ENCODE results near the gene LRRTM1.
A peak's percentile ranks its signal among the peaks of the same experiment; 100 is the strongest.

Gene LRRTM1, protein sequence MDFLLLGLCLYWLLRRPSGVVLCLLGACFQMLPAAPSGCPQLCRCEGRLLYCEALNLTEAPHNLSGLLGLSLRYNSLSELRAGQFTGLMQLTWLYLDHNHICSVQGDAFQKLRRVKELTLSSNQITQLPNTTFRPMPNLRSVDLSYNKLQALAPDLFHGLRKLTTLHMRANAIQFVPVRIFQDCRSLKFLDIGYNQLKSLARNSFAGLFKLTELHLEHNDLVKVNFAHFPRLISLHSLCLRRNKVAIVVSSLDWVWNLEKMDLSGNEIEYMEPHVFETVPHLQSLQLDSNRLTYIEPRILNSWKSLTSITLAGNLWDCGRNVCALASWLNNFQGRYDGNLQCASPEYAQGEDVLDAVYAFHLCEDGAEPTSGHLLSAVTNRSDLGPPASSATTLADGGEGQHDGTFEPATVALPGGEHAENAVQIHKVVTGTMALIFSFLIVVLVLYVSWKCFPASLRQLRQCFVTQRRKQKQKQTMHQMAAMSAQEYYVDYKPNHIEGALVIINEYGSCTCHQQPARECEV

DNA sequence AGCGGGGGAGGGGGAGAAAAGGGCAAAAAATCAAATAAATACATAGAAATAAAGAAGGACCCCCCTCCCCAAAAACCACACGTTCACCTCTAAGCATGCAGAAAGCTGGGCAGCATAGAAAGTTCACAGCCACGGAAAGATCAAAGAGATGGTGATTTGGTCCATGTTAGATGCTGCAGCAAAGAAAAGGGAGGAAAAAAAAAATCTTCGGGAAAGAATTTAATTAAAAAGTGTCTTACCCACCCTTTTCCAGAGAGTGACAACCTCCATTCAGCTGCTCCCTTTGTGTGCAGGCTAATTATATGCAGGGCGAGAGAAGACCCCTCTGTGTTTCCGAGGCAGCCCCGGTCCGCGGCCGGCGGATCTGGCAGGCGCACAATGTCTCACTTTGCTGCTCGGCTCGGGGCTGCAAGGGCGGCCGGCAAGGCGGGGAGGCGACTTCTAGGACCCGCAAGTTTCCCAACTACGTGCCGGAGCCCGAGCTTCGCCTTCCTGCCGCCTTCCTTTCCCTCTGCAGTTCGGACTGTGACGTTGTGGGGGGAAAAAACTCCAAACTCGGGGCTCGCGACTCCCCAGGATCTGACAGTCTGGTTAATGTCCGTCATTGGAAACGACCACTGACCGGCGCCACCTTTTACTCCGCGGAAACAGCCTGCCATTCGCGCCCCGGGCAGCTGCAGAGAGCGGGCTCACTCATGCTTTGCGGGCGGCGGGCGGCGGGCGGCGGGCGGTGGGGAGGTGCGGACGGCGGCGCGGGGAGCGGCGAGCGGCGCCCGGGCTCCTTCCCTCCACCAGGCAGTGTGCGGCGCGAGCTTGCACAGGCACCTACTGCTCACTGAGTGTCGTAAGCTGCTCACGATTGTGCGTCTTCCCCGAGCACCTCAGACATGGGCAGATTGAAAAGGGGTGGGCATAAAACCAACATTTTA, at the start of gene LRRTM1:
LRRTM1 (minus strand) TSS at position 844 of the 929 bp plus-strand sequence. CDS start 933 bp downstream, outside the sequence.
- DNase-seq: no peak

DNA sequence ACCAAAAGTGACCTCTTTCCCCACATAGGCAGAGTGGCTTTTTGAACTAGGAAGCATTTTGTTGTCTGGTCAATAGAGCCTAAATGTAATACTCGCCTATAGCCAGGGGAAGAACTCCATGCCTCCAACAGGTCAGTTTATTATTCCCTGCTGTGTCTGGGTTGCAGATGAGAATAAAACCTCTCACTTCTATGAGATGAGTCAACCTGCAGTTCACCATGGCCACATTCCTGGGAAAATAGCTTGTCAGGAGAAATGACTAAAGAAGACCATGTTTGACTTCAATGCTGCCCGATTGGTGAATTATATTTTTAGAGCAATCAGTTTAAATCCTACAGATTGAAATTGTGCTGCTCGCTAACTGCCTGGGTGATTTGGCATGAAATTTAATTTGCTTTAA, 46.7 kb upstream of the LRRTM1 start:
- DNase-seq: no peak

DNA sequence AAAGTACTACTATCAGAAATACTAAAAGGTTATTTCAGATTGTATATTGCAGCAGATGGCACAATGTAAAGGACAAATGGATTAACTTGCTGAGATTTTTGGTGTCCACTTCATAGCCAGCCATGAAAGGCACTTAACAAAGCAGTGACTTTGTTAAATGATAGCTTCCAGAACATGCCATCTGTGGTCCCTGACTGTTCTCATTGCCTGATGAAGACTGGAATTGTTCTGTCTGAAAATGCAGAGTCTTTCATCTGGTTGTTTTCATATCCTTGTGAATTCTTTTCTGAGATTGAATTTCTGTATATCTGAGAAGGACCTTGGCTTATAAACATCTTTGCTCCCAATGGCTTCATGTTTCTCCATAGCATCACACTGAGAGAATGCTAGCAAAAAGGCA, 44.4 kb upstream of the LRRTM1 start:
- no peak for DNase-seq

DNA sequence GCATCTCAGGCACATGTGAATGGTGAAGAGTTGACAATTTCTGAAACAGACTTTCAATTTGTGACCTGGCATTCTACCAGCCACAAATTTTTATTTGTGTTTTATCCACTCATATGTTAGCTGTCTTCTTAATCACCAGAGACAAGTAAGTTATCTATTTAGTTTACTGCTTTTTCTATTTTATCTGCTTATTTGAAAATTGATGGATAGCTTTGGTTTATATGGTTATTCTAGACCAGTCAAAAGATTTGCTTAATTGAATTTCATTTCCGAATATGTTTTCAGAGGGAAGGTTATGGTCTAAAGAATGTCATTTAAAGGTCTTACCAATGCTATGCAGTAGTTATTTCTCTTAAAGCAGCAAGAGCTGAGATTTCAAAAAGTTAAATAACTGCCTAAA, 43.5 kb upstream of the LRRTM1 start:
- DNase-seq: no peak

DNA sequence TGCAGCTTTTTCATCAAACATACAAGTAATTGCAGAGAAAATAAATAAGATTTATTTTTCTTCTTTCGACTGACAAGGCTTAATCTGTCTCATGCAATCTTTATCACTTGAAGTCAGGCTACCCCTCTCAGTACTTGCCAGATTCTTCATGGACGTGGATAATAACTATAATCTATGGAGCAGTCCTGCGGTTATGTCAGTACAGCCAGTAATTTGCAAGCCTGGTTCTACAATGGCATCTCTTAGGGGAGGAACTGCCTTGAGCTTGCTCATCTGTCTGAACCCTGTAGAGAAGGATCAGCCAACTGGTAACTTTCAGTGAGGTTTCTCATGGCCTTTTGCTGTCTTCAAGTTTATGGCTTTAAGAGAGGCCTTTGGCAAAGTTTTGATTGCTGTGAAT, 35.5 kb upstream of the LRRTM1 start:
- no peak for DNase-seq

DNA sequence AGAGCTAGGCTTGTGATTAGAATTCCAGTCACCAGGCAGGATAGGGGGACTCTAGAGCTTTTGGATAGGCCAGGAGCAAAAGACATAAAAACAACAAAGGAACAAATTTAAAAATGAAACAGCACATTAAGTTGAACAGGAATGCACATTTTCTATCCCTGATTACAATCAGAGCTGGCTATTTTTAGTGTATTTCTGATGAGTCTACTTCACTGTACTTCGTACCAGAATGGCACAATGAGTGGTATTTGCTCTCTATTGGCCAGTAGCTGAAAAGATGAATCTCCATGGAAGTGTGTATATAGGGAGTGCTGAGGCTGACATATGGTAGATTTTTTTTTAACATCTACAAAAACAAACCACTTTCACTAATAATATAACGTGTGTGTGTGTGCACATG, 34.2 kb upstream of the LRRTM1 start:
- no peak for DNase-seq

DNA sequence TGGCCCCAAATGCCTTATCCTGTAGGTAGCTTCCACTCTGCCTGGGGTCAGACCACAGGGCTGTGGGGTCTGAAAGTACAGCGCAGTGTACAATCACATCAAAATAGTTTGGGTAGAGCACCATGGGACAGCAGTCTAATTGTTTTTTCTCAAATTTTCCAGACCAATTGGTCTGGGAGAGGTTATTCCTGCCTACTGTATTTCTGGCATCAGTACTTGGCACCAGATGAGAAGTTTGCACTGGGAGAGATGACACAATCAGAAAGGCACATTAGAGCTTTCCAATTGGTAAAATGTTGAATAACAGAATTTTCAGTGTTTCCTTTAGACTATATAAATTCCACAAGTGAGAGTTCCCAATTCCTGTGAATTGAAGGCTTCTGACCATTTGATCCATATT, 30.9 kb upstream of the LRRTM1 start:
- DNase-seq: no peak

DNA sequence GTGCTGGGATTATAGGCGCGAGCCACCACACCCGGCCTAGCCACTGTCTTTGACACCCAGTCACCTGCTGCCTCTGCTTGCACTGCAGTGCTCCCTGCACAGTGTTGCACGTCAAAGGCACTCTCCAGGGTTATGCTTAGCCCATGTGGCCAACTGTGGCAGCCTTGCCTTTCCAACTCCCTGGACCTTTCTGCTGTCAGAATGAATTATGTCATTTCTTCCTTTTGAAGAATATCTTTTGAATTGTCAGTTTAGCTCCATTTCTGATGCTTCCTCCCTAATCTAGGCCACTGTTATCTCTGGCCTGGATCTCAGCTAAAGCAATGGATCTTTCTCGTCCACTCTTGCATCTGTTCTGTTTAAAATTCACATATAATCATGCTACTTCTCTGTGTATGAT, 29.3 kb upstream of the LRRTM1 start:
- DNase-seq: no peak

DNA sequence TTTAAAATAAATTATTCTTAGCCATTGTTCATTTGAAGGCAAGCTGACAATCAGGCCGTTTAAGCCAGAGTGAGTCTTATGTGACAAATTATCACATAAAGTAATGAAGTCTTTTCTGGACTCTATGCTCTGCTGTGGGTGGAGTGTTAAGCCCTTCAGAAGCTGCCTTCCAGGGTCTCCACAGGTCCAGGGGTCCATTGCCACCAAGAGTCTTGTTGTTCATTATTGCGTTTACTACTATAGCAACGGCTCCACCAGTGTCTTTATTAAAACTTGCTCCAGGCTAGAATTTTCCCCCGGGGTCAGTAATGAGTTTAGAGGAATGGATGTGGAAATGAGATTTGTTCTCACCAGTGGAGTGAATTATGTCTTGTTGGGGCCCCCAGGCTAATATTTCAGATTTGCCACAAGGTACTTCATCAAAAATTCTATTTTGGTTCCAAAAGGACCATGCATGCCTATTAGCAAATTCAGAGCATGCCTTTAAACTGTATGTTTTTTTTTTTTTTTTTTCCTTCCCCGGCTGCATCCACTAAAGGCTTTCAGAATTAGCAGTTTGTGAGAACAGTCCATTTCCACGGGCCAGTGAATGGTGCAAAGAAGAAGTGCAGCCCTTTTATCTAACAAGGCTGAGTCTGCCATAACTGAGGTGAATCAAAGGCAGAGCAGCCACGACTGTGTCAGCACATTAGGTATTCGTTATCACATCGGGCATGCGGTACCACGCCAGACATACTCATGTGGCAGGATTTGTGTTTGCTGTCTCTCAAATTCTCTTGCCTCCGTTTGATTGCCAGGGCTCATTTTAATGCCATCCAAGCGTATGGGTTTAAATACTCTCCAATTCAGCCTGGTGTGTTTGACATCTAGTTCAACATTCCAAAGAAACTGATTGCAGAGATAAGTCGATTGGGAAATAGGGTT, 26.2 kb upstream of the LRRTM1 start:
- DNase-seq: no peak

DNA sequence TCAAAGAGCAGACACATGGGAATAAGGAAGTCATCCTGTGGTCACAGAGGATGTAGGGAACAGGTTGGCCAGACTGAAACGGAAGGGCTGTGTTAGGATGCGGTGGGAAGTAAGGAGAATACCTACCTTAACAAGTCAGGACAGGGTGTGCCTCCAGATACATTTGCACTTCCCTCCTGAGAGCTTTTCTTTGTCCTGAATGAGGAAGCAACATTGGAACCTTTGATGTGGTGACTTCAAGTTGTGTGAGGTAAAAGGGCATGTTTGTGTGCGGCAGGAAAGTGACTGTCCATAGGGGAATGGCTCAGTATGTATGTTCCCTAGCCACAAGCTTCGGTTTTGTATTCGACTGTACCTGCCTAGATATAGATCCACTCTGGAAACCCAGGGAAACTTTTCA, 24.9 kb upstream of the LRRTM1 start:
- no peak for DNase-seq

DNA sequence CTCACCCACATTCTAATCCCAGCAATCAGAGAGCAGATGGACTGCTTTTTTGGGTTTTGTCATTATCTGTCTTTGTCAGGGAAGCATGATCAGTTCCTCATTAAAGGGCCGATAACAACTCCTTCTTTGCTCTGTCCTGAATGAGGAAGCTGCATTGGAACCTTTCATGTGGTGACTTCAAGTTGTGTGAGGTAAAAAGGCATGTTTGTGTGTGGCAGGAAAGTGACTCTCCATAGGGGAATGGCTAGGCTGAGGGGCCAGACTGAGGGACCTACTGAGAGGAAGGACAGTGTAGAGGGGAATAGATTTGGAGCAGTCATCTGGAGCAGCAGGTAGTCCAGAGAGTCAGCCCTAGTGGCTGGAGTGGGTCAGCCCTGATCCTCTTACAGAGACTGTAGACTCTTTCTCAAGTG, 23.6 kb upstream of the LRRTM1 start:
- DNase-seq: no peak

DNA sequence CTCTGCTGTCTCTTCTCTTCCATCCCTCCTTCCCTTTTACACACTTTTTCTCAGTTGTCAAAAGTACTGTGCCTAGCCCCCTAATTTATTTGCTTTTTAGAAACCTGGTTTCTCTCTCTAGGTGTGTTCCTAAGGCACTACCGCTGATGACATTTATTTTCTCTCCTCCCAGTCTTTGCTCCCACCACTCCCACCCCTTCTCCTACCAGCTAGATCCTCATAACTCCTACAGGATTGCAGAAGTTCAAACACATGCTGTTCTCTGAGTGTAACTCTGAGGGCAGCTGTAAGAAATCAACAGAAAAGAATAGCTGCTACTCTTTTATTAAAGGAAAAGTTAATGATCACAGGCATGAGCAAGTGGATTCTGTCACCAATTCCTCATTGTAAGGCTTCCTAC, 22.3 kb upstream of the LRRTM1 start:
- DNase-seq: no peak

DNA sequence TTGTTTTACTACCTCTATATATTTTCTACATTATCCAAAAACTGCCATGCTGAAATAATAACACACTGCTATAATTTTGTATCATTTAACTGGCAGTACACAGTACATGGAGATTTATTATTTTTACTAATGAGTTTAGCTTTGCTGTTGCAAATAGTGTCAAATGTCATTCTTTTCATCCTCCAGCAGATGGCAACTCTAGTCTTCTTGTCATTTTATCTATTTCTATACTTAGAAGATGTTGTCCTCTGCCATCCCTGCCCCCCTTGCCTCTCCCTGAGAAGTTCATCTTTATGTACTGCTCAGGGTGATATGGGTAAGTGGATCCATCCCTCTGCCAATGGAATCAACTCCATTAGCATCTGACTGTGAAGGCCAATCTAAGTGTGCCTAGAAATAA, 21.7 kb upstream of the LRRTM1 start:
- peak in 1 of 2 experiments; percentile 13 for DNase-seq

DNA sequence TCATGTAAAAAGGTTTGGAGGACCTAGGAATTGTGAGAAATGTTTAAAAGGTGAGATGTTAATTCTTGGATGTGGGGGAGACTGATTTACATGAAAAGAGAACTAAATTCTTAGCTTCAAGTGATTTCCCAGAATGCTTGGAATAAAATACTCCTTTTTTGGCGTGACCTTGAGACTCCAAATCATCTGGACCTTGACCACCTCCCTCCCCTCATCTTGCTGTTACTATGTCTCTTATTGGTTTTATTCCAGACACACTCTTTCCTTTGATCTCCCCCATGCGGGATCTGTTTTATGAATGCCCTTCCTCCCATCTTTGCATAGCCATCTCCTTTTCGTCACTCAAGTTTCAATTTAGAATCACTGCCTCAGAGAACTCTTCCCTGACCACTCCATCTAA, 20.0 kb upstream of the LRRTM1 start:
- no peak for DNase-seq

DNA sequence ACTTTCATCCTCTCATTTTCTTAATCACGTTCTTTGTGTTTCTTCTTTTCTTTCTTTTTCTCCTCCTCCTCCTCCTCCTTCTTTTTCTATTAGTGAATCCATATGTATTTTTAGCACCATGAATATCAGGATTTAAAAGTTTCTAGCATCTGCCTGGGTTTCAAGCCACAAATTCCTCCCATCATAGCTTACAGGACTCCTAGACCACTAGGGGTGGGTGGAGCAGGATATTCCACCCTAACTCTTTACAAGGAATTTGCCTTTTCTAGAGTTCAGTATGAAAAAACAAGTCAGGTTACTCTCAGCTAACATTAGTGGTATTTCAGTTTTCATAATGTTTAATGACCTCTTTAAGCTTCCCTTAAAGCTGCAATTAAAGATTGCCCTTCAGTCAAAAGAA, 19.1 kb upstream of the LRRTM1 start:
- DNase-seq: no peak

DNA sequence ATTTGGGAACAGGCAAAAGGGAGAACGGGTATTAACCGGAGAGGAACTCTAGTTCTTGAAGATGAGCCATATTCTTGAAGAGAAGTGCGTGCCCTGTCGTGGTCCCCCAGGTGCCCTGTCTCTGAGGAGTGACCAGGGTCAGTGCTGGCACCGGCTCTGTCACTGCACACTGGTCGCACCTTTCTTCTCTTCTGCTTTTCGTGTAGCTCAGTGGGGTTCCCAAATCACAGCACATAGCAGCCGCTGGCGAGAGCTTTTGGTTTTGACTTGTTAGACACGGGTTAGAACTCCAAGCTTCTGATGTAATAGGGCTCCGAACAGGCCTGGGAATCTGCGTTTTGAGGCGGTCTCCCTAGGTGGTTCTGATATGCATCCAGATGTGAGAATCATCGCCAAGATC, 18.4 kb upstream of the LRRTM1 start:
- no peak for DNase-seq

DNA sequence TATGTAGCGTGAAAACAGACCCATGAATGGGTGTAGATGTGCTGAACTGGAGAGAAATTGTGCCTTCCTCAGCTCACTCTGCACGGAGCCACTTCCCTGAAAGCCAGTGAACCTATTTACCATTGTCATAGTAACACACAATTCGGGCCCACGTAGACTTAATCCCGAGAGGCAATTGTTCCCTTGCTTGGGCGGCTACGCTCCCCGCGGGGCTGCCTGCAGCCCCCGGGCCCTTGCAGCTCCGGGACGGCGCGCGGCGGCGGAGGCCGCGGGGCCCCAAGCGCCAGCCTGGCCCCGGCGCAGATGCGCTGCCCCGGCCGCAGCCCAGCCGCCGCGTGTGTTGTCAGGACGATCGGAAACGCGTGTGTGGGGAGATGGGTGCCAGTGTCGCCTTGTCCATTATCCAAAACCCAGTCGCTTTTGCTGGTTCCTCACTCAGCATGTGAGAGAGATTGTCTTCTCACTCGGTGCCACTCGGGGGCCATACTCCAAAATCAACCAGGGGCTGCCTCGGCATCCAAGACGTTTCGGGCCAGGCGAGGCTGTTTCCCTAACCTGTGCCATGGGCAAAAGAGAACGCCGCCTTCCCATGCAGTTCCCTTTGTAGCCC, 17.9 kb upstream of the LRRTM1 start:
- no peak for DNase-seq

DNA sequence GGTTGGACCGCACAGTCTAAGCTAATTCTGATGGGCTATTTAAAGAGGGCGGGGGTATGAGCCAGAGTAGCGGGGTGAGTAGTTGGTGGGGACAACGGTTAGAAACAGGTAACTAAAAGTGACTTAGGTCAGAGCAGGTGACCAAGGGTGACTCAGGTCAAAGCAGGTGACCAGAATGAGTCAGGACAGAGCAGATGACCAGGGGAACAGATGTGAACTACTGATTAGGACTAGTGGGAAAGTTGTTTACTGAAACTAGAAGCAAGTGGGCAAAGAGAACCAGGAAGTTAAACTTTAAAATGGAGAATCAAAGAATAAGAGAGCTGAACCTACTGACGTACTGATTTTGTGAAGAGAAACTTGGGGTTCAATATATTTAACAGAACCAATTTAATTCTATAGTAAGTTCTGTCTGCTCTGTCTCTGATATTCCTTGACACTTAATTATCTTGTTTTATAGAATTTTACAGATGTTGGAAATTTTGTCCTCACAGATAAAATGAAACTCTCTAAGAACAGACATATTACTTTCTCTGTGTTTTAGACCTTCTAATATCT, 7.8 kb upstream of the LRRTM1 start:
- DNase-seq: no peak

DNA sequence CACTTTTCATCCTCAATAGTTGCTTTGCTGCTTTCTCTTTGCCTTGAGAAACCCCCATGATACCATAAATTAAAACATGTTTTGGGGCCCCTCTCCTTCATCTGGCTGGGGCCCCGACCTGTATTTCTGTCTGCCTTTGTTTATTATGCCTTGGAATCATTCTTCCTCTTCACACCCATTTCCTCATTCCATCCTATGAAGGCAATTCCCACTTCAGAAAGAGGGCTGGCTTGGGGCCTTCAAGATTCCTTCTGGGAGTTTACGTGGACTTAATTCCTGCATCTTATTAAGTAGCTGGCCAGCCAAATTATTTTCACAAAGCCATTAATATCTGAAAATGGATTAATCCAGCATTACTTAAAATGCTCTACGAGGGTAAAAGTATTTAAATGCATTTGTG, 6.8 kb upstream of the LRRTM1 start:
- no peak for DNase-seq

DNA sequence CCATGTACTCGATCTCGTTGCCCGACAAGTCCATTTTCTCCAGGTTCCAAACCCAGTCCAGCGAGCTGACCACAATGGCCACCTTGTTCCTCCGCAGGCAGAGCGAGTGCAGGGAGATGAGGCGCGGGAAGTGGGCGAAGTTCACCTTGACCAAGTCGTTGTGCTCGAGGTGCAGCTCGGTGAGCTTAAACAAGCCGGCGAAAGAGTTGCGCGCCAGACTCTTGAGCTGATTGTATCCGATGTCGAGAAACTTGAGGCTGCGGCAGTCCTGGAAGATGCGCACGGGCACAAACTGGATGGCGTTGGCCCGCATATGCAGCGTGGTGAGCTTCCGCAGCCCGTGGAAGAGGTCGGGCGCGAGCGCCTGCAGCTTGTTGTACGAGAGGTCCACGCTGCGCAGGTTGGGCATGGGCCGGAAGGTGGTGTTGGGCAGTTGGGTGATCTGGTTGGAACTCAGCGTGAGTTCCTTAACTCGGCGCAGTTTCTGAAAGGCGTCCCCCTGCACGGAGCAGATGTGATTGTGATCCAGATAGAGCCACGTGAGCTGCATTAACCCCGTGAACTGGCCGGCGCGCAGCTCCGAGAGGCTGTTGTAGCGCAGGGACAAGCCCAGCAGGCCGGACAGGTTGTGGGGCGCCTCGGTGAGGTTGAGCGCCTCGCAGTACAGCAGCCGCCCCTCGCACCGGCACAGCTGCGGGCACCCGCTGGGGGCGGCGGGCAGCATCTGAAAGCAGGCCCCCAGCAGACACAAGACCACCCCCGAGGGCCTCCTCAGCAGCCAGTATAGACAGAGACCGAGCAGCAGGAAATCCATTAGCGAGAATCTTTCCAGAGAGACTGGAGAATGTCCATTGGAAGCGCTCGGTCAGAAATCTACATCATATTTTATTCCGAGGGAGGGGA, 1.3 kb downstream of the LRRTM1 start:
- DNase-seq: no peak

Measured in NCI-H446 (cell line).